GM19395 (cell line): Measurements from ENCODE around the gene HK1.
A peak's percentile ranks its signal among the peaks of the same experiment; 100 is the strongest.
"Not testable (repeated sequence)": the region's sequence is repeated elsewhere in the genome, so short reads cannot be mapped to it uniquely, and the experiment has no call there.

Source experiments
- ATAC-seq: cut with Tn5 transposase; IDR thresholded peaks from one replicate; pipeline ENCODE4 v1.9.1; 2021; ENCODE audit warnings: mild to moderate bottlenecking, moderate library complexity; ENCODE audit not compliant: unreplicated experiment

Gene HK1

DNA sequence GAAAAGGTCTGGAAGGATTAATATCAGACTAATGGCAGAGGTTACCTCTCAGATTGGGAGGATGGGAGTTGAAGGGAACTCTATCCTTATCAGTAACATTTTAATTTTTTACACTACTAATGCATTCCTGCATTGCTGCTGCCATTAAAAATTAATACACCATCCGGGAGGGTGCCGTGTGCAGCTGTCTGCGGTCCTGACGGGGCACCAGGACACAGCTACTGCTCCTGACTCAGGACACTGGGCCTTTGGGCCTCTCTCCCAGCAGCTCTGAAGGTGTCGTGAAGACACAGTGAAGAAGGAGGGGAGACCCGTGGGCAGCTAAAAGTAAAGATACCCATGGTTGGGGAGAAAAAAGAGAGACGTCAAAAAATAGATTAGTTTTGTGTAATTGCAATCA, 23.4 kb upstream of the HK1 start:
- no peak for ATAC-seq

DNA sequence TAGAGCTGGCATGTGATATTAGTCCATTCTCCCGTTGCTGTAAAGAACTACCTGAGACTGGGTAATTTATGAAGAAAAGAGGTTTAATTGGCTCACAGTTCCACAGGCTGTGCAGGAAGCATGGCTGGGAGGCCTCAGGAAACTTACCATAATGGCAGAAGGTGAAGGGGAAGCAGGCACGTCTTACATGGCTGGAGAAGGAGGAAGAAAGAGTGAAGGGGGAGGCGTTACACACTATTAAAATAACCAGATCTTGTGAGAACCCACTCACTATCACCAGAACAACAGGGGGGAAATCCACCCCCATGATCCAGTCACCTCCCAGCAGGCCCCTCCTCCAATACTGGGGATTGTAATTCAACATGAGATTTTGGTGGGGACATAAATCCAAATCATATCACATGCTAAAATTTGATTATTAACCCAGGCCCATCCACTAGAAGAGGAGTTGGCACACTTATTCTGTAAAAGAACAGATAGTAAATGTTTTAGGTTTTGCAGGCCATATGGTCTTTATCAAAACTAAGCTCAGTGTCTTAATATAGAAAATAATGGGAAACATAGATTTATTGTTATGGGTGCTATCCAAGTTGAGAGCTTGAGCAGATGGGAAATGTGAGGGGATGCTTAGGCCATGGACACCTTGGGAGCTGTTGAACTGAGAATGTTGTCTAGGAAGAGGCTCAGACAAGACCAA, 18.6 kb upstream of the HK1 start:
- ATAC-seq: no peak

DNA sequence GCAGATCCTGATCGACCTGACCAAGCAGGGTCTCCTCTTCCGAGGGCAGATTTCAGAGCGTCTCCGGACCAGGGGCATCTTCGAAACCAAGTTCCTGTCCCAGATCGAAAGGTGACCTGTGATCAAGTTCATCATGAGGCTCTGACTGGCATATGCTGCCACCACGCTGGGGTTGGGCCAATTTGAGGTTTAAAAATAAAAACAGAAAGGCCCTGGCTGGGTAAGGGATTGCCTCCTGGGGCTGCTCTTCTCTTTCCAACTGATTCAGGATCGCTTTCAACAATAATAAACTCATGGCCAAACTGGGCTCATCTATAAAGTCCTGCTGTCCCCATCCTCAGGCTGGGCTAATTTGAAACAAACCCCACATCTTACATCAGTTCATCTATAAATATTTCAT, 17.1 kb upstream of the HK1 start:
- ATAC-seq: no peak

GRCh38 chr10:69262292-69262751, 16.0 kb upstream of the HK1 start:
- peak; percentile 61 for ATAC-seq

DNA sequence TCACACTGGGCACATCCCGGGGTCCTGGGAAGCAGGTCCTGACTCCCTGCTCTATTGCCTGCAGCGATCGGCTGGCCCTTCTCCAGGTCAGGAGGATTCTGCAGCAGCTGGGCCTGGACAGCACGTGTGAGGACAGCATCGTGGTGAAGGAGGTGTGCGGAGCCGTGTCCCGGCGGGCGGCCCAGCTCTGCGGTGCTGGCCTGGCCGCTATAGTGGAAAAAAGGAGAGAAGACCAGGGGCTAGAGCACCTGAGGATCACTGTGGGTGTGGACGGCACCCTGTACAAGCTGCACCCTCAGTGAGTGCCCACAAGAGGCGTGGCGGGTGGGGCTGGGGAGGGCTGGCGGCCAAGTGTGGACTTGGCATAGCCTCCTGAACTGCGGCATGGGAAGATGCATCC, 12.8 kb upstream of the HK1 start:
- ATAC-seq: no peak

DNA sequence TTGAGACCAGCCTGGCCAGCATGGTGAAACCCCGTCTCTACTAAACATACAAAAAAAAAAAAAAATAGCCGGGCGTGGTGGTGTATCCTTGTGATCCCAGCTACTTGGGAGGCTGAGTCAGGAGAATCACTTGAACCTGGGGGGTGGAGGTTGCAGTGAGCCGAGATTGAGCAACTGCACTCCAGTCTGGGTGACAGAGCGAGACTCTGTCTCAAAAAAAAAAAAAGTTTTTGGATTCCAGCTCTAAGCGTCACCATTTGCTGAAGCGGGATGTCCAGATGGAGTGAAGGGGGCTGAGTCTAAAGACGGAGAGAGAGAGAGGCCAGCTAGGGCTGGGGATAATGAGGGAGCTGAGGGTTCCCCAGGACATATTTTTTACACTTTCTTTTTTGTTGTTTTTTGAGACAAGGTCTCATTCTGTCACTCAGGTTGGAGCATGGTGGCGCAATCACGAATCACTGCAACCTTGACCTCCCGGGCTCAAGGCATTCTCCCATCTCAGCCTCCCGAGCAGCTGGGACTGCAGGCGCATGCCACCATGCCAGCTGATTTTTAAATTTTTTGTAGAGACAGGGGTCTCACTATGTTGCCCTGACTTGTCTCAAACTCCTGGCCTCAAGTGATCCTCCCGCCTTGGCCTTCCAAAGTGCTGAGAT, 9.4 kb upstream of the HK1 start:
- ATAC-seq: no peak

GRCh38 chr10:69269761-69270160, 8.5 kb upstream of the HK1 start:
- no peak for ATAC-seq

GRCh38 chr10:69270990-69271389, 7.3 kb upstream of the HK1 start:
- ATAC-seq: no peak

DNA sequence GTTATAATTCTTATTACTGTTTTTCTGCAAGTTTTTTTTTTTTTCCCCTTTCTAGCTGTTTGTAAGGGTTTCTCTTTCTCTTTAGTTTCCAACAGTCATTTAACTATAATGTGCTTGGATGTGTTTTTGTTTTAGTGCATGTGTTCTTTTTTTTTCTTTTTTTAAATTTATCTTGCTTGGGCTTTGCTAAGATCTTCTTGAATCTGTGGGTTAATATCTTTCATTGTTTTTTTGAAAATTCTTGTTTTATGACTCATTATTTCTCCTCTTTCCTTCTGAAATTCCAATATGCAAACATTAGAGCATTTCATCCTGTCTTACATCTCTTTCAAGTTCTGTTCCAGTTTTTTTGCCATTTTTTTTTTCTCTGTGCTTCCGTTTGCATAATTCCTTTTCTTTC, 5.7 kb upstream of the HK1 start:
- ATAC-seq: no peak

DNA sequence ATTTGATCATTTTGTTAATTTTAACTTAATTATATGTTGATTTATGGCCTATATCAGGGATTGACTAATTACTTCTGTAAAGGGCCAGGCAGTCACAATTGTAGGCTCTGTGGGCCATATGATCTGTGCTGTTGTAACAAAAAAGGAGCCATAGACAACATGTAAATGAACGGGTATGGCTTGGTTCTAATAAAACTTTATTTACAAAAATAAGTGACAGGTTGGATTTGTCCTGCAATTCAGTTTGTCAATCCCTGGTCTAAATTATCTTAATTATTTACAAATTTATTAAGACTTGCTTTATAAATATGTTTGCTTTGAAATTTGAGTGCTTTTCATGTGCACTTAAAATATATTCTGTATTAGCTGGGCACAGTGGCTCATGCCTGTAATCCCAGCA, 2.9 kb upstream of the HK1 start:
- ATAC-seq: no peak

DNA sequence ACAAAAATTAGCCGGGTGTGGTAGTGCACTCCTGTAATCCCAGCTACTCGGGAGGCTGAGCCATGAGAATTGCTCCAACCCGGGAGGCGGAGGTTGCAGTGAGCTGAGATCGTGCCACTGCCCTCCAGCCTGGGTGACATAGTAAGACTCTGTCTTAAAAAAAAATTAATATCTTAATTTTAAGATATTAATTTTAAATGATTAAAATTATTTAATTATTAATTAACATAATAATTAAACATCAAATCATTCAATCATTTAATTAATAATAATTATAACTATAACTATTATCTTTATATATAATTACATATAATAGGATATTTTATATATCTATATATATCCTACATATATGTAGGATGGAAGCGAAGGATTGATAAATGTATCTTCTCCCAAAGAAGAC, 1.8 kb upstream of the HK1 start:
- ATAC-seq: no peak

- no peak for ATAC-seq
Observed at GRCh38 chr10:69279110-69279509, 814 bp downstream of the HK1 start.

GRCh38 chr10:69281507-69282413, 3.5 kb downstream of the HK1 start:
- no peak for ATAC-seq

GRCh38 chr10:69284402-69284801, 6.1 kb downstream of the HK1 start:
- not testable (repeated sequence) for ATAC-seq

GRCh38 chr10:69285699-69286098, 7.4 kb downstream of the HK1 start:
- no peak for ATAC-seq

DNA sequence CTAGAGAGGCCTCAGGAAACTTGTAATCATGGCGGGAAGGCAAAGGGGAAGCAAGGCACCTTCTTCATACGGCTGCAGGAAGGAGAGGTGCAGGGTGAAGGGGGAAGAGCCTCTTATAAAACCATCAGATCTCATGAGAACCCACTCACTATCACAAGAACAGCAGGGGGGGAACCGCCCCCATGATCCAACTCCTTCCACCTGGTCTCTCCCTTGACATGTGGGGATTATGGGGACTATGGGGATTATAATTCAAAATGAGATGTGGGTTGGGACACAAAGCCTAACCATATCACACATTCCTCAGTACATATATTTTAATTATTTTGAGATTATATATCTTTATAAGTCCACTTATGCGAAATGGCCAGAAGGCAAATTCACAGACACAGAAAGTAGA, 8.9 kb downstream of the HK1 start:
- no peak for ATAC-seq

DNA sequence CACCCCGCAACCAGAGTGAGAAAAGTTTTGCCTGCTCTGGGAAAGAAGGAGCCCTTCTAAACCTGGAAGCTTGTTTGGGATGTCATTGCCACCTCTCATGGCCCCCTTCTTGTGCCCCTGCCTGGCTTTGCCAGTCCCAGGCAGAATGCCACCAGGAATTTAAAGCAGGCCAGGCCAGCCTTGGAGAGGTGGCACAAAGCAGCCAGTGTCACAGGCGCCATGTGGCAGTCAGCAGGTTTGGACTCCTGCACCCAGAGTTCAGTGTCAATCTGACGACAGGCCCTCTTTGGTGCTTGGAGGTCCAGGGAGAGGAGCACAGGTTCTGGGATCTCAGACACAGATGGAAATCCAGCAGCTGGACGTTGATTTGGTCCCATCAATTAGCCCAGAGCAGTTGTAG, 12.7 kb downstream of the HK1 start:
- no peak for ATAC-seq

DNA sequence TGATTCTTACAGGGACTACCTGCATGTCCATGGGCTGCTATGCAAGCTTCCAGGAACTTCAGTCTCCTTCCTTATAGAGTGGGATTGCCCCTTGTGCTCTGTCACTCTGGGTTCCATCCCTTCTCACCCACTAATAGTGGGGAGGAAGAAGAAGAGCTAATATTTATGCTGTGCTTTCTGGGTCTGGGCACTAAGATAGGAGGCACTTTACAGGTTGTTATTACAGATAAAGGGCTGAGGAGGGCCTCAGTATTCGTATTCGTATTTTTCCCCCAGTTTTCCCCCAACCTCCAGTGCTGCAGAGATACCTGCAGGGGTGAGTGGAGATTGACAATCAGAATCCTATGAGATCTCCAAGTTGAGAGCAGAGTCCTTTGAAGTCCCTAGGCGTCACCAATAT, 14.2 kb downstream of the HK1 start:
- no peak for ATAC-seq

GRCh38 chr10:69295027-69295636, 16.8 kb downstream of the HK1 start:
- no peak for ATAC-seq

GRCh38 chr10:69303632-69304051, 25.3 kb downstream of the HK1 start:
- no peak for ATAC-seq

GRCh38 chr10:69306421-69306820, 28.1 kb downstream of the HK1 start:
- no peak for ATAC-seq
